ENCODE measurements around the gene EGR4.
A peak's percentile ranks its signal among the peaks of the same experiment; 100 is the strongest.

Gene EGR4

DNA sequence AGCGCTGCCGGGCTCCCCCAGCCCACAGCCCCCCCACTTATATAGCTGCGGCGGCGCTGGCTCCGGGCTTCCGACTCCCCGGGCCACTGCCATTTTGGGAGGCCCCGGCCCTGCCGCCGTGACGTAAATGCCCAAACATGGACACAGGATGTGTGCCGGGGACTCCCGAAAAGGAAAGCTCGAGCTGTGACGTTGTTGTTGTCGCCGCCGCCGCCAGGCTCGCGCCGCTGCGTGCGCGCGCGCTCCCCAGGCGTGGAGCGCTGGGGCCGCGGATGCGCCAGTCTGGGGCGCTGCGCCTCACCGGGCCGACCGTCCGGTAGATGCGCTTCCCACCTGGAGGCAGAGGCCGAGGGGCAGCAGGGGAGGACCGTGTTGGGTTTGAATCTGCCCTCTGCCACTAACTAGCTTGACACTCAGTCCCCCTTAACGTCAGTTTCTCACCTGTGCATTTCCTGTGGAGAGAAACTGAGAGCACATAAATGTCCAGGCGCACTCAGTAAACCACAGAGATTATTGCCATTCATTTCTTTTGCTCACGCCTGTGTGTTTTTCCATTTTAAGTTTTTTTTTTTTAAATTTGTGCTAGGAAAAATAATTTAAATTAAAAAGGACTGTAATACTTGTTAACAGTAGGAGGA, at the start of gene EGR4:
EGR4 (minus strand) TSS at position 15 of the 638 bp plus-strand sequence. CDS start 231 bp downstream, outside the sequence.
- DNase-seq (ENCODE audit: low read depth in 2 of 3, low spot score in 2 of 3), result peak; percentile 67 to 68 (median 67)

DNA sequence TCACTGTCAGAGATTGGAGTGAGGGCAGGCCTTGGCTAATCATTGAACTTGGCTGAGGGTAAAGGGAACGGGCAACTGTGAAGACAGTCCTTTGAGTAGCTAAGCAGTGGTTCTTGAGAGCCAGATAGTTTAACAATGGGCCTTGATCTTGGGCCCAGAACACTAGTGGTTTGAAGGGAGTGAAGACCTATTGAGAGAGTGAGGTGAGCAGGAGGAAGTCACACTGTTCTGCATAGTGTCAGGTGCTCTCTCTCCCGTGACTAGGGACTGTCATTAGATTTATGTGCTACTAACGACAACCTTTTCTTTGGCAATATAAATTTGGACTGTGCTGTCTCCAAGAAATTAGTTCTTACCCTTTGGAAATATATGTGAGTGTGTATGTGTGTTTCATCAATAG, 47.7 kb upstream of the EGR4 start:
- no peak for DNase-seq (ENCODE audit: low read depth in 2 of 3, low spot score in 2 of 3)

DNA sequence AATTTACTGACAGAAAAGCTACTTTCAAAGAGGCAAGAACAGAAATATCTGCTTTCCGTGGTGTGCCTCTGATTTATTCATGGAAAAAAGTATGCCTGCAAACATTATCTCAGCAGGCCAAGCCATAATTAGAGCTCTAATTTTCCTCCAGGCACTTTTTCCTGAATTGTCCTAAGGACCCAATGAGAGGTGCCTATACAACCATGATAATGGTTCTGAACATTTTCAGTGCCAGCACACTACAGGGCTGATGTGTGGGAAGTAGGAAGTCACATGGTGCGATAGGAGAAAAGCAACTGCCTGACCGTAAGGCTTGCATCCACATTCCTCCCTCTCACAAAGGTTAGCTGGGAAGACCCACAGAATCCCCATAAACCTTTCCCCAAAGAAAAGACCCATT, 45.9 kb upstream of the EGR4 start:
- no peak for DNase-seq (ENCODE audit: low read depth in 2 of 3, low spot score in 2 of 3)

DNA sequence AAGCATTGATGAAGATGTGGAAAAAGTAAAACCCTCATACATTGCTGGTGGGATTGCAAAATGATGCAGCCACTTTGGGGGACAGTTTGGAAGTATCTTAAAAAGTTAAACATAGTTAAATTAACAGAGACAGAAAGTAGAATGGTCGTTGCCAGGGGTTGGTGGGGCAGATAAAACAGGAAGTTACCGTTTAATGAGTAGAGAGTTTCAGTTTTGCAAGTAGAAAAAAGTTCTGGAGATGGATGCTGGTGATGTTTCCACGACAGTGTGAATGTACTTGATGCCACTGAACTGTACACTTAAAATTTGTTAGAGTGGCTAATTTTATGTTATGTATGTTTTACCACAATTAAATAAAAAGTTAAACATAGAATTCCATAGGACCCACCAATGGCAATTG, 44.5 kb upstream of the EGR4 start:
- no peak for DNase-seq (ENCODE audit: low read depth in 2 of 3, low spot score in 2 of 3)

DNA sequence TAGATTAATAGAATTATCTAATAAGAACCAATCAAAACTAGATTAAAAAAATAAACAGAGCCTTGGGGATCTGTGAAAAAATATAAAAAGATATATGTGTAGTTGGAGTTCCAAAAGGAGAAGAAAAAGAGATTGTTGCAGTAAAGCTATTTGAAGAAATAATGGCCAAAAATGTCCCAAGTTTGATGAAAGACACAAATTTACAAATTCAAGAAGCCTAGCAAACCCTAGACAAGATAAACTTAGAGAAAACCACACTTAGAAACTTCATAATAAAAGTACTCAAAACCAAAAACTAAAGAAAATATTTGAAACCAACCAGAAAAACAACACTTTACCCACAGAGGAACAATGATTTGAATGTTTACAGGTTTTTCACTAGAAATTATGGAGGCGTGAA, 41.3 kb upstream of the EGR4 start:
- DNase-seq (ENCODE audit: low read depth in 2 of 3, low spot score in 2 of 3), result no peak

DNA sequence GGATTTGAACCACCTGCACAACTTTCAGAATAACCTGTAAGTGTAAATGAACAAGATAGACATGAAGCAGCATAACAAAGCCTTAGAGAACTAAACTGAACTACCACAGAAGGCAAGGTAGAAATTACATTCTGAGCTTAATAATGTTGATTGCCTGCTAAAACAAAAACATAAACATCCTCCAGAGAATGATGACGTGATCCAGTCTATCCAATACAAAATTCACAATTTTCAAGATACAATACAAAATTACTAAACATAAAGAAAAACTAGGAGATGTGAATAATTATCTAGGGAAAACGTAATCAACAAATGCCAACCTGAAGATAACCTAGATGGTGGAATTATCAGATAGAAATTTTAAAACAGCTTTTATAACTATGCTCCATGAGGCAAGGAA, 40.7 kb upstream of the EGR4 start:
- no peak for DNase-seq (ENCODE audit: low read depth in 2 of 3, low spot score in 2 of 3)

DNA sequence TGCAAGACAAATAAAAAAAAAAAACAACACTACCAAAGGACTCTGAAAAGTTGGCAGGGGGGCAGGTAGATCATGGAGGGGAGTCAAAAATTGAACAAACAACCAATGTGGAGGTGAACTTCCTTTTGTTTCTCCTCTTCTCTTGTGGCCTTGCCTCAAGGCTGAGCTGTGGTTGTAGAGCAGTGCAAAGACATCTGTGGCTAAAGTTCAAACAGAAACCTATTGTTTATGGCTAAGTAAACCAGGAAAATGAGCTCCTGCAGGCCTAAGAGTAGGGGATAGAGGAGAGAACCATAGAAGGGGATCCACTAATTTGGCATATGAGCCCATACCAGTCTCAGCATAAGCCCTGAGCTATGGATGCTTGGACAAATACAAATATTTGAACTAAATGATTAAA, 40.2 kb upstream of the EGR4 start:
- no peak for DNase-seq (ENCODE audit: low read depth in 2 of 3, low spot score in 2 of 3)

DNA sequence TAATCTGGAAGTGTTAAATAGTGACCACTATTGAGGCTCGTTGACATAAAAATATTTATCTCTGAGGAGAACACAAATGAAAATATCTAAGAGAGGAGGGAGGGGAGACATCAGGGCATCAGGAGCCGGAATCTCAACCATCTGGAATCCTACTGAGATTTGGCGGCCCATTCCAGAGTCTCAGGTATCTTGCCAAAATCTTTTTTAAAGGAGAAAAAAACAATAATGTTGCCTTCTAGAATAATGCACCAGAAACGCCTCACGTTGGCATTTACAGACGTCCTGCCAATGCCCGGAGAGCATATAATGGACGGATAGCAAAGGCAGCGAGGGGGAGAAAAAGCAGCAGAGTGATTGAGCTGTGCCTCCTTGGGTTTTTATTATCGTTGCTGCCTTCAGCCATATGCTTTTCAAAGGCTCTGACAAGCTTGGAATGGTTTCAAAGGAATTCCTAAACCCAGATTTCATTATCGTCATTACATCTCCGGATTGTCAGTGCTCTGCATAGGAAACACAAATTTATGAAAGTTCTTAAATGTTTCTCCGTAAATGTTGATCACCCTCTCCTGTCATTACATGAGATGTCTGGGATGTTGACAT, 30.9 kb upstream of the EGR4 start:
- no peak for DNase-seq (ENCODE audit: low read depth in 2 of 3, low spot score in 2 of 3)

DNA sequence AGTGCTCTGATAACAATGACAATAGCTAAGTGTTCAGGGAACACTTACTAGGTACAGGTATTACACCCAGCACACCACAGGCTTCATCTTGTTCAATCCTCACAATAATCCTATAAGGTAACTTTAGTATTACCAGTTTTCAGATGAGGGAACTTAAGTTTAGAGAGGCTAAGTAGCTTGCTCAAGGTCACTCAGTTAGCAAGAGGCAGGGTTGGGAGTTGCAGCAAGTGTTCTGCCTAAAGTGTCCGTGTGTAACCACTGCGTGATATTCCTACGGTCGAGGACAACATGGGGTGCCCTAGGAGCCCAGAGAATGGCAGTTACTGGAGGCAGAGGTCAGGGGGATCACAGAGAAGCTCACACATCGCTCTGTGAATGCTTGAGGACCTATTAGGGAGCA, 30.2 kb upstream of the EGR4 start:
- DNase-seq (ENCODE audit: low read depth in 2 of 3, low spot score in 2 of 3), result no peak

DNA sequence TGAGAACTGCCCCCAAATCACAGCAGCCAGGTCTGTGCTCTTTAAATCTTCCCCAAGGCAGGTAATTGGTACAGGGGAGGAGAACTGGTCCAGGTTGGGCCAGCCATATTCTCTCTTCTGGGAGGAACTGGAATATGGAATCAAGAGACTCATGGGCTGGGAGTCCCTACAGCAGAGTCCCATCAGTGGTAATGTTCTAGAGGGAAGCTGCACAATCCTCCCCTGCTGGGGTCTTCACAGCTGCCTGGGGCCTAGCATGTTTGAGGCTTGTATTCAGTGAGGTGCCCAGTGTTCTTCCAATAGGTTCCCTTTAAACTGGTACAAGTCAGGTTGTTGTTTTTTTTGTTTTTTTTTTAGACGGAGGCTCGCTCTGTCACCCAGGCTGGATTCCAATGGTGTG, 21.1 kb upstream of the EGR4 start:
- no peak for DNase-seq (ENCODE audit: low read depth in 2 of 3, low spot score in 2 of 3)

DNA sequence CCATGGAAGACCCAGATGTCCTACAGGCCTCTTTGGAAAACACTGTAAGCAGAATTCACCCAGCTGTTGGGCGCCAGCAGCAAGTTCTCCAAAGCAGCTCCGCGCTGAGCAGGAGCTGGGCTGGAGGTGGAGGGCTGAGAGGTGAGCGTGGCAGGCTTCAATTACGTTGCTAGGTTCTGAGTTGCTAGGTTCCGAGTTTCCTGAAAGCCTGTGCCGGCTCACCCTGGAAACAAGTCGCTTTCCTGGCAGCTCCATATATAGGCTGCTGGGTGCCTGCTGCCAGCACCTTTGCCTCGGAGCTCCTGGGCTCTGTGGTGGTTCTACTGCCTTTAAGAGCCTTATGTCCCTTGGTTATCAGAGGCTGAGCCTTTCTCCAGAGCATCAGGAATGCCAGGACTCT, 14.4 kb upstream of the EGR4 start:
- no peak for DNase-seq (ENCODE audit: low read depth in 2 of 3, low spot score in 2 of 3)

DNA sequence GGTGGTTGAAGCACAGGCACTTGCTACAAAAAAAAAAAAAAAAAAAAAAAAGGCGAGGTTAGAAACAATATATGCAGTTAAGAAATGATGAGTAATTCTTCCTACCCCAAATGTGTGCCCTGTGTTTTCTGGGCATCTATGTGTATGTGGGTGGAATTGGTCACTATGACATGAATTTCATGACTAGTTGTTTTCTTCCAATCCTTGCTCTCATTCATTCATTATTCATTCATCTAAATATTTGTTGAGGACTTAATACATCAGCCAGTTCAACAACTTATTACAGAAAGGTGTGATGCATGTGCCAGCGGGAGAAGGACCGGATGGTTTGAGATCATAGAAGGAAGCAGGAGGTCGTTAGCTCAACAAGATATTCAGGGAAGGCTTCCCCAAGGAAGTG, 8.3 kb upstream of the EGR4 start:
- DNase-seq (ENCODE audit: low read depth in 2 of 3, low spot score in 2 of 3), result no peak

DNA sequence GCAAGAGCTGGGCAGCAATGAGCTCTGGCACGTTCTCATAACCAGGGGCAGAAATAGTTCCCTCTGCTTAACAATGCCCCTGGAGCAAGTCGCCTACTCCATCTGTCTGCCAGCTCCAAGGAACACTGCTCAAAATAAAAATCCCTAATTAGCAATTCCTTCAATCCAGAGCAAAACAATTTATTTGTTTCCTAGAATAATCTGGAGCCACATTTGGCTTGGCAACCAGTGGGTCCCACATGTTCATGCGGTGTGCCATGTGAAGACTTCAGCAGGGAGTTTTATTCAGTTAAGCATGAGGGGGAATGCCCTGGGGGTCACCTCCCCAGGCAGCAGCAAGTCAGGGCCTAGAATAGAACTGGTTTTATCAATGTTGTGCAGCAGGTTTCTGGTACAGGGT, 7.6 kb upstream of the EGR4 start:
- DNase-seq (ENCODE audit: low read depth in 2 of 3, low spot score in 2 of 3), result no peak

DNA sequence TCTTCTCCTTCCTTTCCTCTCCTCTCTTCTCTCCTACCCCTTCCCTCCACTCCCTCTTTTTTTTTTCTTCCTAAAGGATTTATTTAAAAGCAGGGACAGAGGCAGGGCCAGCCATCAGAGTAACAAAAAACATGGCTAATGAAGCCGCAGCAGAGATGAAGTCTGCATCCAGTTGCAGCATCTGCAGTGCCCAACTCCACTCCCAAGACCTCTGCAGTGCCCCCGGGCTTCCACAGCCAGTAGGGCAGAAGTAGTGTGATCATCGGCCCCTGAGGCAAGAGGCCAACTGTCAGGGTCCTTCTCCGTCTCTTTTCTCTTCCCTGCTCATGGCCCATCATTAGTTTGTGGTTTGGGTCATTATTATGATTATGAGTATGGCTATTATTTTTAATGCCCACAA, 4.2 kb upstream of the EGR4 start:
- no peak for DNase-seq (ENCODE audit: low read depth in 2 of 3, low spot score in 2 of 3)

DNA sequence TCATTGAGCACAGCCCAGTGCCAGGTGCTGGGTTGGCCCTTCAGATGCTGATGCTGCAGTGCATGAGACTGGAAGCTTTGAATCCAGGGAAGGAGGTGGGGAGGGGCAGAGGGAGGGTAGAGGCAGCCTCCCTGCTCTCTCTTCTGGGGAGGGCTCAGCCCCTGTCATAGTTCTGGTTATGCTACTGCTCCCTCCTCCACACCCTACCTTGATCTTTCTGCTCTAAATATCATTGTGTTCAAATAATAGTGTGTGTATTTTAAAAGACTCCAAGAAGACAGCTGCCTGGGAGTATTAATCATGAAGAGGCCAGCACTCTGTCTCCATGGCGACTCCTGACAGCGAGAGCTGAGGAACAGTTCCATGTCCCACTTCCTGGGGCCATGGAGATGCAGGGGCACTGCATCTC, 3.8 kb upstream of the EGR4 start:
- no peak for DNase-seq (ENCODE audit: low read depth in 2 of 3, low spot score in 2 of 3)

DNA sequence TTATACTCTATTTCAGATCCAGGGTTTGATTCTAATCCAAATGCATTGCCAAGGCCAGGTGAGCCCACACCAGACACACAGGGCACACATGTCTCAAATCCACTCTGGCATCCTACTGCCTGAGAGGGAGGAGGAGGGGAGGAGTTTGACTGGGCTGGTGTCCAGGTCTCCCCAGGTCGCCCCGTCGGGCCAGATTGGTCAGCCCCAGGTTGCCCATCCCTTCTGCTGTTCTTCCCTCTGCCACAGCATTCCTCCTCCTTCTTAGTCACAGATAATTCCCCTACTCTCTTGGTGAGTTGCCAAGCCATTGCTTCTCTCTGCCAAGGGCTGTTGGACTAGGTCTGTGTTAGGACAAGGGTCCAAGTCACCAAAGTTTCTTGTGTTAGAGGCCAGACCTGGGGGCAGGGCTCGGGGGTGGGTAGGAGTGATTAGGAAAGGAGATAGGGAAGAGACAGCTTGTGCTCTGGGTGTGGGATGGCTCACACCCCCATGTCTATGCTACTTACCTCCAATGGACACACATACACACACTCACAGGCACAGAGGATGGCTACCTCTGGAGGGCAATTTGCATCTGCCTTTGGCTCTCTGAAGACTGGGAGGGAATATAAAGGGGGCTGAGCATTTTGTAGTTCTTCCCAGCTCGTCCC, 2.5 kb upstream of the EGR4 start:
- no peak for DNase-seq (ENCODE audit: low read depth in 2 of 3, low spot score in 2 of 3)

DNA sequence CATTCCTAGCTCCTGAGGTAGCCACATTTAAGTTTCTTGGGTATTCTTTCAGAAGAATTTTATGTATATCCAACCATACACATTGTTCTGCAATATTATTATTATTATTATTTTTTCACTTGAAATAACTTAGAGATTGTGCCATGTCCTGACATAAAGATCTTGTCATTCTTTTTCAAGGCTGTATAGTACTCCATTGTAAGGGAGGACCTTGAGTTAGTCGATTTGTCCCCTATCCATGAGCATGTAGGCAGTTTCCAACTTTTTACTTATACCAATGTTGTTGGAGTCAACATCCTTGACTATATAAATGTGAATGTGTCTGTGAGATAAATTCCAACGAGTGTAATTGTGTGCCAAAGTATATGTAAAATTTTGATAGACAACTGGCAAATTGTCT, 891 bp upstream of the EGR4 start:
- no peak for DNase-seq (ENCODE audit: low read depth in 2 of 3, low spot score in 2 of 3)

DNA sequence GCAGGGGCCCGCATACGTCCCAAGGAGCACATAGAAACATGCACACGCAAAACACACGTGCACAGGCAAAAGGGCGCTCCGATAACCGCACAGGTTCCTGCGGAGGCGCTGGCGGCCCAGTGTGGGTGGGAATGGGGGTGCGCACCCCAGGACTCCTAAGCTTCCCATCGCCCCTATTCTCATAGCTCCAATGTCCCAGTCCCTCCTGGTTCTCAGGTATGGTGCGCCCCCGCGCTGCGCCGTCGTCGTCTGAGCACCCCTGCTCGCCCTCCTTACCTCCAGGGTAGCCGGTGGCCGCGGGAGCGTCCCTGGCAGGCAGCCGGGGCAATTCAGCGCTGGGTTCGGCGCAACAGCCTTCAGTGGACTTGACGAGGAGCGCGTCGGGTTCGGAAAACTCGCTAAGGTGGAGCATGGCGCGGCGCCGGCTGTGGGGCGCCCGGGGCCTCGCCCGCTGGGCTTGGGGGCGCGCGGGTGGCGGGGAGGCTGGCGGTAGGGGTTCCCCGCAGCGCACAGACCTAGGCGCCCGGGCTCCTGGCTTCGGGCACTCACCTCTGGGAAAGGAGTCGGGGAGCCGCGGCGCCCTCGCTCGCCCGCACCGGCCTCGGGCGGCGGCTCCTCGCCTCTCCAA, 328 bp downstream of the EGR4 start:
- DNase-seq (ENCODE audit: low read depth in 2 of 3, low spot score in 2 of 3), result peak in 1 of 3 experiments; percentile 10

DNA sequence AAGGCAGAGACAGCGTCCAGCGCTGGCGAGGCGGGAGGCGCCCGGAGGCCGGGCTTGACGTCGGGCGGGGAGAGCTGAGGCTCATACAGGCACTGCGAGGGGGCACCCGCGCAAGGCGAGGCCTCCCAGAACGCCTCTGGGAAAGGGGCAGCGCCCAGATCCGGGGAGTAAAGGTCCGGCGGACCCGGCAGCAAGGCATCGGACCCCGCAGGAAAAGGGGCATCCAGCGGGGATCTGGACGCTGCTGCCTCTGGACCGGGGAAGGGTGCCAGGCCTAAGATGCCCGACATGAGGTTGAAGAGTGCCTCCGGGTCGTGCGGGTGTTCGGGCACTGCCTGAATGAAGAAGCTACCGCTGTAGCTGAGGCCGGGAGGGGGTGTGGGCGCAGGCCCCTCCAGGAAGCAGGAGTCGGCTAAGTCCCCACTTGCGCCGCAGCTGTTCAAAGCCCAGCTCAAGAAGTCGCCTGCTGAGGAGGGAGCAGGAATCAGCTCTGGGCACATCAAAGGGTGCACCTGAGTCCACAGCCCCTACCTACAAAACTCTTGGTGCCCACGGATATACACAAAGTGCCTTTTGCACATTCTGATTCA, 937 bp downstream of the EGR4 start:
- DNase-seq (ENCODE audit: low read depth in 2 of 3, low spot score in 2 of 3), result no peak

DNA sequence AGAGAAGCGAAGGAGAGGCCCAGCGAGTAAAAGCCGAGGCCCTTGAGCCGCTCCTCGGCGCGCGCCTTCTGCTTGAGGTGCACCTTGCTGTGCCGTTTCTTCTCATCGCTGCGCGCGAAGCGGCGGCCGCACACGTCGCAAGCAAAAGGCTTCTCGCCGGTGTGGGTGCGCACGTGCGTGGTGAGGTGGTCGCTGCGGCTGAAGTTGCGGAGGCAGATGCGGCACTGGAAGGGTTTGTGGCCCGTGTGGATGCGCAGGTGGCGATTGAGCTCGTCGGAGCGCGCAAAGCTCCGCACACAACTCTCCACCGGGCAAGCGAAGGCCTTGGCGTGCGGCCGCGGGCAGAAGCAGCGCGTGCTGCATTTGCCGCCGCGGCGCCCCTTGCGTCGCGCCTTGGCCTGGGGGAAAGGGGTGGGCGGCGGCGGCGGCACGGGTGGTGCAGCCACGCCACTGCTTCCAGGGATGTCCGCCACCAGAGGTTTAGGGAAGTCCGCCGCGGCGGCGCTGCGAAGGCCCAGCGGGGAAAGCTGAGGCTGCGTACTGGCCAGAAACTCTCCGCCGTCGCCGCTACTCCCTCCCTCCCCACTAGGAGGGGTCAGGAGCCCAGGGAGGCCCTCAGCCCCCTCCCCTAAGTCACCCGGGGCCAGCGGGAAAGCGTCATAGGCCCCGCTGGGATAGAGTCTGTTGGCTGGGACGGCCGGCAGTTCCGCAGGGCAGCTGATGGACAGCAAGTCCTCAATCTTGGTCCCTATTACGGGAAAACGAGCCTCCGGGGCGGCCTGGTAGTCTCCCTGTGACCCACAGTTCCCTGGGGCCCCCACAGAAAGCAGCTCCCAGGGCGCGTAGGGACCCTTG, 1.7 kb downstream of the EGR4 start:
- DNase-seq (ENCODE audit: low read depth in 2 of 3, low spot score in 2 of 3), result no peak

DNA sequence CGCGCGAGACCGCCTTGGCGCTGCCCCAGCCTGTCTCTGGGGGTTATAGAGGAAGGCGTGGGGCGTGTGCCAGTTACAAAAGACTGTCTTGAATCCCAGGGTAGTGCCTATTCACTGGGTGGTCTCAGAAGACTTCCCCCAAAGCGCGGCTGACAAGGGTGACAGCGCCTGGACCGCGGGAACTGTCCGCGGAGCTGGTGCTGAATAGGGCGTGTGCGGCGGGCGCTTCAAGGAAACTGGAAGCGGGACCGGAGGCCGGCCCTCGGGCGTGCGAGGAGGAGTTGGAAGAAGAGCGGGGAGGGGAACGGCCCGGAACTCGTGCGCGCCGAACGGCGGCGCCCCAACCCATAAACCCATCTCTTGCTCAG, 2.3 kb downstream of the EGR4 start:
- peak in 1 of 3 experiments; percentile 24 for DNase-seq (ENCODE audit: low read depth in 2 of 3, low spot score in 2 of 3)
